HG02759 (cell line): ENCODE measurements around the gene NNMT.

Source experiments
- ATAC-seq: cut with Tn5 transposase; IDR thresholded peaks from one replicate; pipeline ENCODE4 v1.9.1; 2021; ENCODE audit warnings: mild to moderate bottlenecking, moderate library complexity; ENCODE audit not compliant: unreplicated experiment

The NNMT gene

GRCh38 chr11:114343493-114343892, 47.3 kb downstream of the NNMT start:
- no peak for ATAC-seq

GRCh38 chr11:114344494-114344893, 48.3 kb downstream of the NNMT start:
- ATAC-seq: no peak

GRCh38 chr11:114345575-114346222, 49.5 kb downstream of the NNMT start:
- no peak for ATAC-seq

- no peak for ATAC-seq
Measured at GRCh38 chr11:114346709-114347141, 50.5 kb downstream of the NNMT start.

GRCh38 chr11:114348200-114349191, 52.3 kb downstream of the NNMT start:
- ATAC-seq: no peak

GRCh38 chr11:114350022-114350421, 53.8 kb downstream of the NNMT start:
- no peak for ATAC-seq

GRCh38 chr11:114353443-114353842, 57.2 kb downstream of the NNMT start:
- no peak for ATAC-seq

GRCh38 chr11:114354076-114354475, 57.9 kb downstream of the NNMT start:
- ATAC-seq: no peak

- no peak for ATAC-seq
Measured at GRCh38 chr11:114358716-114359115, 62.5 kb downstream of the NNMT start.

- ATAC-seq: no peak
Measured at GRCh38 chr11:114359342-114359741, 63.1 kb downstream of the NNMT start.

GRCh38 chr11:114362326-114362725, 66.1 kb downstream of the NNMT start:
- no peak for ATAC-seq

- no peak for ATAC-seq
Measured at GRCh38 chr11:114362958-114363357, 66.8 kb downstream of the NNMT start.
